HepG2 (cell line): ENCODE results near the gene RAD9A. TPM values are rescaled to one million over a fixed set of nuclear protein-coding genes. Genes with fewer than 3 reads are reported as not detected.

Source experiments
- ARNTL ChIP-seq: sonication (generic); formaldehyde crosslinking; IDR thresholded peaks from 2 replicates; pipeline ENCODE4 v1.4.0; 2020; ENCODE audit warnings: mild to moderate bottlenecking, missing genetic modification reagents
- CEBPB ChIP-seq: IDR thresholded peaks from 2 replicates; pipeline ENCODE4 v1.6.1; 2011; ENCODE audit warnings: low read depth, low read length, improper control_type of control experiment, borderline replicate concordance
- DNMT1 ChIP-seq: sonication (generic); formaldehyde crosslinking; IDR thresholded peaks from 2 replicates; pipeline ENCODE4 v1.5.1; 2020; ENCODE audit warnings: mild to moderate bottlenecking, missing genetic modification reagents
- GTF2F1 ChIP-seq: fragments of 150-350 bp; IDR thresholded peaks from 2 replicates; pipeline ENCODE4 v1.6.1; 2014; ENCODE audit warnings: low read length
- HMG20A ChIP-seq: IDR thresholded peaks from 2 replicates; pipeline ENCODE4 v1.6.1; 2016; ENCODE audit warnings: borderline replicate concordance
- HMG20B ChIP-seq: conservative IDR thresholded peaks from 2 replicates; pipeline ENCODE4 v1.6.1; 2016; ENCODE audit warnings: missing genetic modification reagents, missing compliant biosample characterization
- ISX ChIP-seq: sonication (generic); formaldehyde crosslinking; conservative IDR thresholded peaks from 2 replicates; pipeline ENCODE4 v1.5.0; 2020; ENCODE audit warnings: missing genetic modification reagents
- MEF2D ChIP-seq: sonication (generic); formaldehyde crosslinking; IDR thresholded peaks from 2 replicates; pipeline ENCODE4 v1.5.1; 2020; ENCODE audit warnings: mild to moderate bottlenecking, missing genetic modification reagents
- POLR2AphosphoS2 ChIP-seq: IDR thresholded peaks from 2 replicates; pipeline ENCODE4 v1.6.1; 2011; ENCODE audit warnings: low read depth, low read length, improper control_type of control experiment
- RXRA ChIP-seq: sonication (generic); formaldehyde crosslinking; IDR thresholded peaks from 2 replicates; pipeline ENCODE4 v1.5.1; 2020; ENCODE audit warnings: missing genetic modification reagents
- U2AF2 ChIP-seq: fragments of 200-400 bp; formaldehyde crosslinking; IDR thresholded peaks from 2 replicates; pipeline ENCODE4 v1.6.1; 2017; ENCODE audit warnings: low read depth, mild to moderate bottlenecking, low read length
- ZKSCAN8 ChIP-seq: IDR thresholded peaks from 2 replicates; pipeline ENCODE4 v1.6.1; 2016; ENCODE audit warnings: borderline replicate concordance, missing genetic modification reagents, missing compliant biosample characterization
- ZMYM2 ChIP-seq: sonication (generic); formaldehyde crosslinking; IDR thresholded peaks from 2 replicates; pipeline ENCODE4 v1.8.0; 2022; ENCODE audit warnings: mild to moderate bottlenecking, missing genetic modification reagents
- ZNF124 ChIP-seq: sonication (generic); formaldehyde crosslinking; IDR thresholded peaks from 2 replicates; pipeline ENCODE4 v1.4.0; 2020; ENCODE audit warnings: missing genetic modification reagents
- ZNF17 ChIP-seq: sonication (generic); formaldehyde crosslinking; IDR thresholded peaks from 2 replicates; pipeline ENCODE4 v1.5.0; 2020; ENCODE audit warnings: mild to moderate bottlenecking, missing genetic modification reagents
- ZNF263 ChIP-seq: sonication (generic); formaldehyde crosslinking; IDR thresholded peaks from 2 replicates; pipeline ENCODE4 v1.4.0; 2020; ENCODE audit warnings: missing genetic modification reagents
- ZNF382 ChIP-seq: sonication (generic); formaldehyde crosslinking; IDR thresholded peaks from 2 replicates; pipeline ENCODE4 v1.5.0; 2020; ENCODE audit warnings: missing genetic modification reagents, mild to moderate bottlenecking, borderline replicate concordance
- ZNF44 ChIP-seq: sonication (generic); formaldehyde crosslinking; IDR thresholded peaks from 2 replicates; pipeline ENCODE4 v1.5.1; 2020; ENCODE audit warnings: mild to moderate bottlenecking, missing genetic modification reagents
- ZNF614 ChIP-seq: IDR thresholded peaks from 2 replicates; pipeline ENCODE4 v1.6.1; 2018; ENCODE audit warnings: missing biosample characterization, missing genetic modification reagents, inconsistent platforms, borderline replicate concordance
- polyA plus RNA-seq, 8 experiments: library from polyadenylated mRNA; depleted of rRNA in 3 of 8; stranded (reverse) in 7 of 8; unstranded in 1 of 8; fragments of >200 nt; fragmentation: Illumina TruSeq in 4 of 8; extraction: Trizol in 4 of 8; gene quantifications; 2 replicates each; pipeline versions ENCODE4 v1.2.1 to v1.2.3, GENCODE V29; 2011 to 2016; ENCODE audit warnings: low read depth in 4 of 8, missing spikeins in 1 of 8, mixed read lengths in 1 of 8; ENCODE audit not compliant: insufficient read depth in 1 of 8
- total RNA-seq, 5 experiments: library from RNA; depleted of rRNA; stranded (reverse); fragments of >200 nt; fragmentation: Illumina TruSeq; extraction: Trizol; gene quantifications; 2 replicates each; pipeline ENCODE4 v1.2.3, GENCODE V29; 2016; ENCODE audit warnings: low read depth in 1 of 5
- TF ChIP-seq, protein P1 (sequence below): sonication (generic); formaldehyde crosslinking; IDR thresholded peaks from 2 replicates; pipeline ENCODE4 v1.9.0; 2022; ENCODE audit warnings: missing genetic modification reagents, mild to moderate bottlenecking, borderline replicate concordance
- TF ChIP-seq, protein P2 (sequence below): sonication (generic); formaldehyde crosslinking; IDR thresholded peaks from 2 replicates; pipeline ENCODE4 v1.5.1; 2020; ENCODE audit warnings: missing genetic modification reagents, mild to moderate bottlenecking, borderline replicate concordance
- TF ChIP-seq, protein P3 (sequence below): sonication (generic); IDR thresholded peaks from 2 replicates; pipeline ENCODE4 v1.6.1; 2016; ENCODE audit warnings: low read depth, borderline replicate concordance
- TF ChIP-seq, protein P4 (sequence below): sonication (generic); formaldehyde crosslinking; IDR thresholded peaks from 2 replicates; pipeline ENCODE4 v1.4.0; 2020; ENCODE audit warnings: missing genetic modification reagents, borderline replicate concordance

RAD9A gene
- total and polyA plus RNA-seq, 2 of the 13 experiments (the other 11 are each of a cell fraction or from before 2014, with no cell fraction given): 10.1 to 15.7 TPM

DNA sequence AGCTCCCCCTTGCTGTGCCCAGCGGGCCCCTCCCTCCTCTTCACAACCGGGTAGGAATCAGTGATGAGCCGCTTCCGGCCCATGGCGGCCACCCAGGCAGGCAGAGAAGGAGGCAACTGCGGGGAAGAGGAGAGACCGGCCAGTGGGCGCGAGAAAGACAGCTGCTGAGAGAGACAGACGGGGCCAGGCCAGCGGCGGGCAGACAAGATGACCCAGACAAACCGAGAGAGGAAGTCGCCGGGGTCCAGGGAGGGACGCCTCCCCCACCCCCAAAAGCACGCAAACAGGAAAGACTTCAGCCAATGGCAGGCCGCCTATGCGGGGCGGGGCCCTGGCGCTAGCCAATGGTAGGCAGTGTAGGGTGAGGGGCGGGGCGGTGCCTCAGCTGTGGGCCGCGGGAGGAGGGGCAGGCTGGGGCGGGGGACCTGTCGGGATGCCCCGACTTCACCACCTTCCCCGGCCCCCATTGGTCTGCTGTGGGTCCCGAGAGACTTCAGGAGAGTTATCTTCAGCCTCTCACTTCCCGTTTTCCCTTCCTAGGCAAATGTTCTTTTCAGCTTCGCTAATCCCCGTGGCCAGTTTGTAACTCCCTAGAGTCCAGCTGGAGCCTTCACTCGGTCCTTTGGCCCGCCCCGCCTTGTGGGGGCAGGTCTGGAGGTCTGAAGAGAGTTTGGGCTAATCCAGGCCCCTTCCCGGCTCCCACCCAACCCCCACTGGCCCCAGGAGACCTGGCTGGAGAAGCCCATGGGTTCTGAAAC lies 38.3 kb upstream of the RAD9A start, which contains the start of gene POLD4 (continued):
- TF ChIP-seq ZNF614 (CRISPR knock-in tag) (0 out of 2 replicates have a peak, but pooled peaks have one; percentile 35), HMG20B (CRISPR knock-in tag) (no peak), ZKSCAN8 (no peak), ZNF263 (CRISPR knock-in tag) (no peak), POLR2AphosphoS2 (no peak), ZMYM2 (CRISPR knock-in tag) (no peak), DNMT1 (no peak), ISX (CRISPR knock-in tag) (0 out of 2 replicates have a peak, but pooled peaks have one; percentile 44), GTF2F1 (no peak), RXRA (CRISPR knock-in tag) (0 out of 2 replicates have a peak, but pooled peaks have one; percentile 11), MEF2D (CRISPR knock-in tag) (peak; percentile 53; the same call in 1 of the 2 replicates), ZNF44 (no peak), HMG20A (no peak), ZNF17 (CRISPR knock-in tag) (no peak), ARNTL (CRISPR knock-in tag) (peak; percentile 35; the same call in 1 of the 2 replicates), ZNF124 (CRISPR knock-in tag) (no peak), ZNF382 (CRISPR knock-in tag) (no peak), U2AF2 (no peak), CEBPB (no peak)
- TF ChIP-seq, protein P1, sequence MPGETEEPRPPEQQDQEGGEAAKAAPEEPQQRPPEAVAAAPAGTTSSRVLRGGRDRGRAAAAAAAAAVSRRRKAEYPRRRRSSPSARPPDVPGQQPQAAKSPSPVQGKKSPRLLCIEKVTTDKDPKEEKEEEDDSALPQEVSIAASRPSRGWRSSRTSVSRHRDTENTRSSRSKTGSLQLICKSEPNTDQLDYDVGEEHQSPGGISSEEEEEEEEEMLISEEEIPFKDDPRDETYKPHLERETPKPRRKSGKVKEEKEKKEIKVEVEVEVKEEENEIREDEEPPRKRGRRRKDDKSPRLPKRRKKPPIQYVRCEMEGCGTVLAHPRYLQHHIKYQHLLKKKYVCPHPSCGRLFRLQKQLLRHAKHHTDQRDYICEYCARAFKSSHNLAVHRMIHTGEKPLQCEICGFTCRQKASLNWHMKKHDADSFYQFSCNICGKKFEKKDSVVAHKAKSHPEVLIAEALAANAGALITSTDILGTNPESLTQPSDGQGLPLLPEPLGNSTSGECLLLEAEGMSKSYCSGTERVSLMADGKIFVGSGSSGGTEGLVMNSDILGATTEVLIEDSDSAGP: peak; percentile 74; the same call in 1 of the 2 replicates
- TF ChIP-seq, protein P2, sequence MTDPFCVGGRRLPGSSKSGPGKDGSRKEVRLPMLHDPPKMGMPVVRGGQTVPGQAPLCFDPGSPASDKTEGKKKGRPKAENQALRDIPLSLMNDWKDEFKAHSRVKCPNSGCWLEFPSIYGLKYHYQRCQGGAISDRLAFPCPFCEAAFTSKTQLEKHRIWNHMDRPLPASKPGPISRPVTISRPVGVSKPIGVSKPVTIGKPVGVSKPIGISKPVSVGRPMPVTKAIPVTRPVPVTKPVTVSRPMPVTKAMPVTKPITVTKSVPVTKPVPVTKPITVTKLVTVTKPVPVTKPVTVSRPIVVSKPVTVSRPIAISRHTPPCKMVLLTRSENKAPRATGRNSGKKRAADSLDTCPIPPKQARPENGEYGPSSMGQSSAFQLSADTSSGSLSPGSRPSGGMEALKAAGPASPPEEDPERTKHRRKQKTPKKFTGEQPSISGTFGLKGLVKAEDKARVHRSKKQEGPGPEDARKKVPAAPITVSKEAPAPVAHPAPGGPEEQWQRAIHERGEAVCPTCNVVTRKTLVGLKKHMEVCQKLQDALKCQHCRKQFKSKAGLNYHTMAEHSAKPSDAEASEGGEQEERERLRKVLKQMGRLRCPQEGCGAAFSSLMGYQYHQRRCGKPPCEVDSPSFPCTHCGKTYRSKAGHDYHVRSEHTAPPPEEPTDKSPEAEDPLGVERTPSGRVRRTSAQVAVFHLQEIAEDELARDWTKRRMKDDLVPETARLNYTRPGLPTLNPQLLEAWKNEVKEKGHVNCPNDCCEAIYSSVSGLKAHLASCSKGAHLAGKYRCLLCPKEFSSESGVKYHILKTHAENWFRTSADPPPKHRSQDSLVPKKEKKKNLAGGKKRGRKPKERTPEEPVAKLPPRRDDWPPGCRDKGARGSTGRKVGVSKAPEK (CRISPR knock-in tag): no peak
- TF ChIP-seq, protein P3, sequence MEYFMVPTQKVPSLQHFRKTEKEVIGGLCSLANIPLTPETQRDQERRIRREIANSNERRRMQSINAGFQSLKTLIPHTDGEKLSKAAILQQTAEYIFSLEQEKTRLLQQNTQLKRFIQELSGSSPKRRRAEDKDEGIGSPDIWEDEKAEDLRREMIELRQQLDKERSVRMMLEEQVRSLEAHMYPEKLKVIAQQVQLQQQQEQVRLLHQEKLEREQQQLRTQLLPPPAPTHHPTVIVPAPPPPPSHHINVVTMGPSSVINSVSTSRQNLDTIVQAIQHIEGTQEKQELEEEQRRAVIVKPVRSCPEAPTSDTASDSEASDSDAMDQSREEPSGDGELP: peak; percentile 93
- TF ChIP-seq, protein P4, sequence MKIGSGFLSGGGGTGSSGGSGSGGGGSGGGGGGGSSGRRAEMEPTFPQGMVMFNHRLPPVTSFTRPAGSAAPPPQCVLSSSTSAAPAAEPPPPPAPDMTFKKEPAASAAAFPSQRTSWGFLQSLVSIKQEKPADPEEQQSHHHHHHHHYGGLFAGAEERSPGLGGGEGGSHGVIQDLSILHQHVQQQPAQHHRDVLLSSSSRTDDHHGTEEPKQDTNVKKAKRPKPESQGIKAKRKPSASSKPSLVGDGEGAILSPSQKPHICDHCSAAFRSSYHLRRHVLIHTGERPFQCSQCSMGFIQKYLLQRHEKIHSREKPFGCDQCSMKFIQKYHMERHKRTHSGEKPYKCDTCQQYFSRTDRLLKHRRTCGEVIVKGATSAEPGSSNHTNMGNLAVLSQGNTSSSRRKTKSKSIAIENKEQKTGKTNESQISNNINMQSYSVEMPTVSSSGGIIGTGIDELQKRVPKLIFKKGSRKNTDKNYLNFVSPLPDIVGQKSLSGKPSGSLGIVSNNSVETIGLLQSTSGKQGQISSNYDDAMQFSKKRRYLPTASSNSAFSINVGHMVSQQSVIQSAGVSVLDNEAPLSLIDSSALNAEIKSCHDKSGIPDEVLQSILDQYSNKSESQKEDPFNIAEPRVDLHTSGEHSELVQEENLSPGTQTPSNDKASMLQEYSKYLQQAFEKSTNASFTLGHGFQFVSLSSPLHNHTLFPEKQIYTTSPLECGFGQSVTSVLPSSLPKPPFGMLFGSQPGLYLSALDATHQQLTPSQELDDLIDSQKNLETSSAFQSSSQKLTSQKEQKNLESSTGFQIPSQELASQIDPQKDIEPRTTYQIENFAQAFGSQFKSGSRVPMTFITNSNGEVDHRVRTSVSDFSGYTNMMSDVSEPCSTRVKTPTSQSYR (CRISPR knock-in tag): peak; percentile 83; the same call in 1 of the 2 replicates
